CD4-positive, alpha-beta T cell treated with Interferon gamma for 1 hour (primary cell): ENCODE measurements around the gene MMRN1.

ENCODE experiments used
- DNase-seq: peaks from one replicate; pipeline ENCODE4 v3.0.0-alpha.2; 2020

The MMRN1 gene

GRCh38 chr4:89997171-89997704, 102.6 kb downstream of the MMRN1 start:
- no peak for DNase-seq

GRCh38 chr4:89998469-89999011, 103.9 kb downstream of the MMRN1 start:
- no peak for DNase-seq

DNA sequence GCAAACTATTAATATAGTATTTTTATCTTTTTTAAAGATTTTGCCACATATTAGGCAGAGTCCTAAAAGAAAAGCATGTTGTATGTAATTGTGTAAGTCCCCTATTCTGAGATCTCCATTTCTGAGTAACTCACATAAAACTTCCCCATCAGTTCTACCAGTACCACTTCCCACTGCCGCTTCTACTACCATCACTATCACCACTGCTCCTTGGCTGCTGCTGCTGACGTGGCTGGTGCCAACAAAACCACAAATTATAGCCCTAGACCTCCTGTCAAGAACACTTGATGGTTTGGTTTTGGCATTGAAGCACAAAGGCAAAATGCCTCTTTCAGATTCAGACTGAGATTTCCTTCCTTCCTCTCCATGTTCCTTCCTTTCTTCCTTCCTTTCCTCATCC, 106.4 kb downstream of the MMRN1 start:
- no peak for DNase-seq

DNA sequence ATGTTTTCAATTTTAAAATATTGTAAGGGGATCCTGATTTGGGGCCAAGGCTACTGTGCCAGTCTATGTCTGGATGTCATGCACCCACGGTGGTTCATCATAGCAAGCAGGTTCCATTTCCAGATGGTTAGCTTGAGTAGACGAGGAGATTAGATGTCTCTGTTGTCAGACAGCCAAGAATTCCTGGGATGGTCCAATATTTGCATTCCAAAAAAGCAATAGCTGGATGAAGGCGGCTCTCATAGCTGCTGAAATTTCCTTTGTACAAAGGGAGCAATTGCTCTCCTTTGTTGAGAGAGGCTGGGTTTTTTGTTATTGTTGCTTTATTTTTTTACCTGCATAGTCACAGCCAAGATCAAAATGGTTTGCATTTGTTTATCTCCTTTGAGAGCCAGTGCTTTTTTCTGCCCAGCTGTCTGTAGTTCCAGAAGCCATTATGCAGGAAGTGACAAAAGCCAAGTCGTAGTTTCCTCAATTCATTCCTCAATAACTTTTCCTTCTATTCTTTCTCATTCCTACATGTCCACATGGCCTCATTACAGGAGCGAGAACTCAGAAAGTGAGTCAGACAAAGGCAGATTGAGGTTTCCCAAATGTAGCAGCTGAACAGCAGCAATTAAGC, 107.9 kb downstream of the MMRN1 start:
- no peak for DNase-seq
